GM12891 (cell line): Measurements from ENCODE around the gene GNB5.
A peak's percentile ranks its signal among the peaks of the same experiment; 100 is the strongest.

Experiments used
- DNase-seq: peaks from one replicate; pipeline ENCODE4 v3.0.0; 2011; ENCODE audit warnings: low spot score; ENCODE audit not compliant: insufficient read length
- FAIRE-seq: peaks from 2 replicates; lab custom pipeline; 2011; peaks lifted over from hg19 to GRCh38; lab: Jason Lieb, UNC
- PAX5 ChIP-seq: IDR thresholded peaks from 2 replicates; pipeline ENCODE4 v1.6.1; 2011; ENCODE audit warnings: low read length, moderate library complexity, mild to moderate bottlenecking; ENCODE audit not compliant: insufficient read depth, severe bottlenecking
- POLR2A ChIP-seq: IDR thresholded peaks from 2 replicates; pipeline ENCODE4 v1.6.1; 2011; ENCODE audit warnings: low read depth, low read length, control low read depth
- POLR2AphosphoS5 ChIP-seq: IDR thresholded peaks from 2 replicates; pipeline ENCODE4 v1.6.1; 2011; ENCODE audit warnings: low read depth, low read length, control low read depth
- POU2F2 ChIP-seq: IDR thresholded peaks from 2 replicates; pipeline ENCODE4 v1.6.1; 2011; ENCODE audit warnings: low read depth, mild to moderate bottlenecking, control low read depth, low read length, moderate library complexity
- SPI1 ChIP-seq: IDR thresholded peaks from 2 replicates; pipeline ENCODE4 v1.6.1; 2011; ENCODE audit warnings: low read depth, low read length, control low read depth
- TAF1 ChIP-seq: IDR thresholded peaks from 2 replicates; pipeline ENCODE4 v1.6.1; 2011; ENCODE audit warnings: low read depth, low read length, control low read depth

The GNB5 gene

GRCh38 chr15:52208306-52208946 is 17.2 kb upstream of the GNB5 start:
- peak; percentile 46 for DNase-seq
- FAIRE-seq: peak; percentile 79
- no peak for TF ChIP-seq TAF1
- TF ChIP-seq PAX5: no peak
- no peak for TF ChIP-seq POLR2AphosphoS5
- no peak for TF ChIP-seq SPI1
- no peak for TF ChIP-seq POU2F2

GRCh38 chr15:52207191-52207590 is 16.0 kb upstream of the GNB5 start:
- no peak for TF ChIP-seq POLR2AphosphoS5
- TF ChIP-seq PAX5: no peak
- TF ChIP-seq POLR2A: no peak
- TF ChIP-seq POU2F2: no peak
- no peak for TF ChIP-seq TAF1
- no peak for TF ChIP-seq SPI1
- no peak for DNase-seq
- no peak for FAIRE-seq

GRCh38 chr15:52206446-52206845 is 15.3 kb upstream of the GNB5 start:
- no peak for DNase-seq
- TF ChIP-seq TAF1 (no peak), POU2F2 (no peak), POLR2AphosphoS5 (no peak), POLR2A (no peak), SPI1 (no peak), PAX5 (no peak)
- no peak for FAIRE-seq

- no peak for DNase-seq
- TF ChIP-seq SPI1 (no peak), PAX5 (no peak), POLR2A (no peak), POLR2AphosphoS5 (no peak), POU2F2 (no peak), TAF1 (no peak)
- no peak for FAIRE-seq
Observed at GRCh38 chr15:52204657-52205056, 13.5 kb upstream of the GNB5 start.

- no peak for FAIRE-seq
- no peak for DNase-seq
- no peak for TF ChIP-seq POLR2AphosphoS5
- no peak for TF ChIP-seq POLR2A
- TF ChIP-seq TAF1: no peak
- no peak for TF ChIP-seq SPI1
- TF ChIP-seq POU2F2: no peak
- TF ChIP-seq PAX5: no peak
Observed at GRCh38 chr15:52200831-52201365, 9.7 kb upstream of the GNB5 start.

GRCh38 chr15:52199271-52199670 is 8.1 kb upstream of the GNB5 start:
- DNase-seq: no peak
- no peak for FAIRE-seq
- no peak for TF ChIP-seq TAF1
- no peak for TF ChIP-seq POU2F2
- TF ChIP-seq SPI1: no peak
- TF ChIP-seq POLR2A: no peak
- TF ChIP-seq PAX5: no peak

- FAIRE-seq (no peak), DNase-seq (no peak)
- TF ChIP-seq POLR2A (no peak), POU2F2 (no peak), TAF1 (no peak), PAX5 (no peak), SPI1 (no peak), POLR2AphosphoS5 (no peak)
Observed at GRCh38 chr15:52196891-52197290, 5.7 kb upstream of the GNB5 start.

GRCh38 chr15:52193791-52194190 is 2.6 kb upstream of the GNB5 start:
- no peak for DNase-seq
- no peak for FAIRE-seq
- no peak for TF ChIP-seq PAX5
- TF ChIP-seq POU2F2: no peak
- no peak for TF ChIP-seq TAF1
- no peak for TF ChIP-seq SPI1

- no peak for TF ChIP-seq POLR2AphosphoS5
- TF ChIP-seq TAF1: no peak
- TF ChIP-seq SPI1: no peak
- TF ChIP-seq PAX5: no peak
- TF ChIP-seq POLR2A: no peak
- no peak for TF ChIP-seq POU2F2
- FAIRE-seq (no peak), DNase-seq (no peak)
Observed at GRCh38 chr15:52193321-52193720, 2.1 kb upstream of the GNB5 start.

GRCh38 chr15:52186651-52187486 is 4.3 kb downstream of the GNB5 start:
- no peak for TF ChIP-seq POU2F2
- TF ChIP-seq POLR2A: no peak
- no peak for TF ChIP-seq PAX5
- TF ChIP-seq SPI1: no peak
- TF ChIP-seq POLR2AphosphoS5: no peak
- no peak for TF ChIP-seq TAF1
- no peak for FAIRE-seq
- no peak for DNase-seq

GRCh38 chr15:52185151-52185561 is 6.0 kb downstream of the GNB5 start:
- FAIRE-seq: no peak
- TF ChIP-seq PAX5: no peak
- TF ChIP-seq POU2F2: no peak
- TF ChIP-seq TAF1: no peak
- TF ChIP-seq POLR2AphosphoS5: no peak
- no peak for TF ChIP-seq SPI1
- no peak for TF ChIP-seq POLR2A
- no peak for DNase-seq
